ENCODE measurements around the gene HDAC2.

- TF ChIP-seq, protein P1, sequence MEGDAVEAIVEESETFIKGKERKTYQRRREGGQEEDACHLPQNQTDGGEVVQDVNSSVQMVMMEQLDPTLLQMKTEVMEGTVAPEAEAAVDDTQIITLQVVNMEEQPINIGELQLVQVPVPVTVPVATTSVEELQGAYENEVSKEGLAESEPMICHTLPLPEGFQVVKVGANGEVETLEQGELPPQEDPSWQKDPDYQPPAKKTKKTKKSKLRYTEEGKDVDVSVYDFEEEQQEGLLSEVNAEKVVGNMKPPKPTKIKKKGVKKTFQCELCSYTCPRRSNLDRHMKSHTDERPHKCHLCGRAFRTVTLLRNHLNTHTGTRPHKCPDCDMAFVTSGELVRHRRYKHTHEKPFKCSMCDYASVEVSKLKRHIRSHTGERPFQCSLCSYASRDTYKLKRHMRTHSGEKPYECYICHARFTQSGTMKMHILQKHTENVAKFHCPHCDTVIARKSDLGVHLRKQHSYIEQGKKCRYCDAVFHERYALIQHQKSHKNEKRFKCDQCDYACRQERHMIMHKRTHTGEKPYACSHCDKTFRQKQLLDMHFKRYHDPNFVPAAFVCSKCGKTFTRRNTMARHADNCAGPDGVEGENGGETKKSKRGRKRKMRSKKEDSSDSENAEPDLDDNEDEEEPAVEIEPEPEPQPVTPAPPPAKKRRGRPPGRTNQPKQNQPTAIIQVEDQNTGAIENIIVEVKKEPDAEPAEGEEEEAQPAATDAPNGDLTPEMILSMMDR (IDR thresholded peaks at IDR 0.05), result no peak
- no peak for TF ChIP-seq POLR2A (IDR thresholded peaks at IDR 0.05)
Observed at GRCh38 chr6:113999284-113999683, 28.3 kb upstream of the HDAC2 start.

Data from thyroid gland (tissue), 4 donors.